H1 (cell line): Measurements from ENCODE around the gene CRTAC1. TPM values are rescaled to one million over a fixed set of nuclear protein-coding genes. Genes with fewer than 3 reads are reported as not detected.

Experiments used
- CTCF ChIA-PET: fragments of 300-600 bp; sonication (Branson Sonifier 250); formaldehyde crosslinking; loops from one replicate; lab custom pipeline; 2021; ENCODE audit not compliant: partially characterized antibody; lab: Charles Lee
- POLR2A ChIA-PET: fragments of 300-600 bp; sonication (Branson Sonifier 250); formaldehyde crosslinking; loops from one replicate; lab custom pipeline; 2021; ENCODE audit warnings: inconsistent platforms; ENCODE audit not compliant: partially characterized antibody; lab: Charles Lee
- DNase-seq, 2 experiments: peaks; one replicate each; pipeline versions ENCODE4 v3.0.0 to v3.0.0-alpha.2; 2010 to 2022; ENCODE audit warnings: low spot score in 2 of 2, low read depth in 1 of 2, mixed read lengths in 1 of 2
- FAIRE-seq: peaks from 2 replicates; lab custom pipeline; 2011; peaks lifted over from hg19 to GRCh38; lab: Jason Lieb, UNC
- H2AFZ ChIP-seq: 2 replicates; pipeline ENCODE4 v1.8.1; 2012; ENCODE audit warnings: low read length, inconsistent platforms
- H2AK5ac ChIP-seq: 2 replicates; pipeline ENCODE4 v1.6.1; 2013; ENCODE audit warnings: low read depth, low read length
- H2BK120ac ChIP-seq: replicated peaks from 2 replicates; pipeline ENCODE3; 2013; ENCODE audit warnings: low read depth, low read length, inconsistent platforms
- H2BK12ac ChIP-seq: 2 replicates; pipeline ENCODE4 v1.6.1; 2013; ENCODE audit warnings: low read depth, low read length
- H2BK15ac ChIP-seq: 2 replicates; pipeline ENCODE4 v1.6.1; 2013; ENCODE audit warnings: low read length
- H2BK20ac ChIP-seq: 2 replicates; pipeline ENCODE4 v1.6.1; 2013; ENCODE audit warnings: low read length
- H2BK5ac ChIP-seq: 2 replicates; pipeline ENCODE4 v1.6.1; 2013; ENCODE audit warnings: low read depth, low read length
- H3K14ac ChIP-seq: 2 replicates; pipeline ENCODE4 v1.6.1; 2013; ENCODE audit warnings: inconsistent platforms; ENCODE audit not compliant: insufficient read length
- H3K18ac ChIP-seq: 2 replicates; pipeline ENCODE4 v1.6.1; 2013; ENCODE audit warnings: low read length; ENCODE audit errors: extremely low read depth
- H3K23ac ChIP-seq: 2 replicates; pipeline ENCODE4 v1.6.1; 2013; ENCODE audit warnings: inconsistent platforms; ENCODE audit not compliant: insufficient read length
- H3K23me2 ChIP-seq: 2 replicates; pipeline ENCODE4 v1.6.1; 2013; ENCODE audit warnings: low read depth, low read length
- H3K27ac ChIP-seq: 2 replicates; pipeline ENCODE4 v1.6.1; 2011; ENCODE audit warnings: low read depth, low read length, inconsistent platforms
- H3K27me3 ChIP-seq, 4 experiments: replicated peaks in 1 of 4; 1 replicate in 1 of 4; 2 replicates in 3 of 4; pipeline versions ENCODE4 v1.6.1 to v1.8.1; 2011 to 2013; ENCODE audit warnings: low read length in 3 of 4, mild to moderate bottlenecking in 3 of 4, inconsistent platforms in 2 of 4, mixed read lengths in 2 of 4, moderate library complexity in 1 of 4; ENCODE audit not compliant: control insufficient read depth in 3 of 4, insufficient read depth in 3 of 4; ENCODE audit errors: extremely low read depth in 1 of 4
- H3K36me3 ChIP-seq, 4 experiments: 2 replicates each; pipeline versions ENCODE4 v1.6.1 to v1.8.1; 2011 to 2013; ENCODE audit warnings: mild to moderate bottlenecking in 4 of 4, low read length in 3 of 4, moderate library complexity in 2 of 4, control low read depth in 1 of 4, inconsistent platforms in 1 of 4; ENCODE audit not compliant: insufficient read depth in 4 of 4, control insufficient read depth in 2 of 4
- H3K4ac ChIP-seq: replicated peaks from 2 replicates; pipeline ENCODE3; 2013; ENCODE audit warnings: low read length, low read depth, mixed read lengths, inconsistent platforms; ENCODE audit not compliant: insufficient read length
- H3K4me1 ChIP-seq, 4 experiments: replicated peaks in 1 of 4; 1 replicate in 1 of 4; 2 replicates in 3 of 4; pipeline versions ENCODE4 v1.6.1 to v1.8.1; 2011 to 2013; ENCODE audit warnings: low read length in 3 of 4, inconsistent platforms in 2 of 4, mixed read lengths in 1 of 4; ENCODE audit not compliant: insufficient read depth in 4 of 4, control insufficient read depth in 3 of 4
- H3K4me2 ChIP-seq, 2 experiments: 2 replicates each; pipeline versions ENCODE4 v1.6.1 to v1.8.1; 2011 to 2013; ENCODE audit warnings: low read depth in 2 of 2, low read length in 2 of 2, control low read depth in 1 of 2, inconsistent platforms in 1 of 2, mild to moderate bottlenecking in 1 of 2; ENCODE audit not compliant: insufficient read depth in 1 of 2
- H3K4me3 ChIP-seq, 4 experiments: fragments of 200-600, 300-600 bp in 1 of 4; sonication (generic), shearing (Covaris generic), sonication (Bioruptor Twin) in 1 of 4; 2 replicates each; pipeline versions ENCODE4 v1.5.1 to v1.8.1; 2011 to 2016; ENCODE audit warnings: low read length in 4 of 4, low read depth in 3 of 4, control low read depth in 2 of 4, inconsistent platforms in 2 of 4, mild to moderate bottlenecking in 2 of 4, mixed read lengths in 1 of 4, moderate library complexity in 1 of 4; ENCODE audit not compliant: insufficient read depth in 2 of 4; ENCODE audit errors: extremely low read depth in 1 of 4
- H3K56ac ChIP-seq: replicated peaks from 2 replicates; pipeline ENCODE3; 2013; ENCODE audit warnings: low read depth, mild to moderate bottlenecking, mixed read lengths, low read length, inconsistent platforms; ENCODE audit not compliant: insufficient read length
- H3K79me1 ChIP-seq: 2 replicates; pipeline ENCODE4 v1.6.1; 2013; ENCODE audit warnings: low read depth, low read length, control low read depth
- H3K79me2 ChIP-seq, 2 experiments: 2 replicates each; pipeline versions ENCODE4 v1.6.1 to v1.8.1; 2012 to 2013; ENCODE audit warnings: low read length in 2 of 2, mild to moderate bottlenecking in 2 of 2, inconsistent platforms in 1 of 2; ENCODE audit not compliant: insufficient read depth in 2 of 2, control insufficient read depth in 1 of 2
- H3K9ac ChIP-seq, 4 experiments: replicated peaks in 1 of 4; 1 replicate in 1 of 4; 2 replicates in 3 of 4; pipeline versions ENCODE4 v1.6.1 to v1.8.1; 2011 to 2013; ENCODE audit warnings: low read depth in 3 of 4, low read length in 3 of 4, control low read depth in 2 of 4, mild to moderate bottlenecking in 2 of 4, moderate library complexity in 2 of 4, inconsistent platforms in 1 of 4; ENCODE audit errors: extremely low read depth in 1 of 4
- H3K9me3 ChIP-seq, 2 experiments: 2 replicates each; pipeline versions ENCODE4 v1.6.1 to v1.8.1; 2012 to 2013; ENCODE audit warnings: mild to moderate bottlenecking in 2 of 2, moderate library complexity in 2 of 2, control low read depth in 1 of 2, inconsistent platforms in 1 of 2, low read depth in 1 of 2, low read length in 1 of 2, mixed read lengths in 1 of 2; ENCODE audit not compliant: insufficient read depth in 2 of 2
- H4K20me1 ChIP-seq, 2 experiments: replicated peaks in 1 of 2; 2 replicates each; pipeline versions ENCODE3 to v1.8.1; 2011 to 2013; ENCODE audit warnings: inconsistent platforms in 2 of 2, low read length in 2 of 2, mild to moderate bottlenecking in 1 of 2; ENCODE audit not compliant: insufficient read depth in 2 of 2, control insufficient read depth in 1 of 2
- H4K5ac ChIP-seq: 2 replicates; pipeline ENCODE4 v1.6.1; 2013; ENCODE audit warnings: low read length, low read depth, mixed read lengths, inconsistent platforms; ENCODE audit not compliant: insufficient read length
- H4K8ac ChIP-seq: 2 replicates; pipeline ENCODE4 v1.8.0; 2013; ENCODE audit warnings: mild to moderate bottlenecking, moderate library complexity, low read length, inconsistent platforms; ENCODE audit not compliant: insufficient read depth; ENCODE audit errors: extremely low read depth
- H4K91ac ChIP-seq: replicated peaks from 2 replicates; pipeline ENCODE3; 2013; ENCODE audit warnings: low read length, mixed read lengths, inconsistent platforms; ENCODE audit not compliant: insufficient read length
- ASH2L ChIP-seq: fragments of 200-600, 300-600 bp; sonication (generic); IDR thresholded peaks from one replicate; pipeline ENCODE4 v1.7.1; 2017; ENCODE audit warnings: low read length
- CBX8 ChIP-seq: fragments of 300-800, 300-1000 bp; sonication (generic); IDR thresholded peaks from 2 replicates; pipeline ENCODE4 v1.7.1; 2016; ENCODE audit warnings: low read depth, low read length, borderline replicate concordance
- CREB1 ChIP-seq: IDR thresholded peaks from 2 replicates; pipeline ENCODE4 v1.6.1; 2012; ENCODE audit warnings: inconsistent platforms
- EGR1 ChIP-seq: IDR thresholded peaks from 2 replicates; pipeline ENCODE4 v1.6.1; 2011; ENCODE audit warnings: low read depth, low read length, borderline replicate concordance
- HDAC2 ChIP-seq, 2 experiments: fragments of 300-600 bp in 1 of 2; sonication (generic) in 1 of 2; IDR thresholded peaks; 2 replicates each; pipeline ENCODE4 v1.6.1; 2011 to 2012; ENCODE audit warnings: low read depth in 2 of 2, low read length in 2 of 2, mild to moderate bottlenecking in 2 of 2, moderate library complexity in 2 of 2, borderline replicate concordance in 1 of 2, inconsistent platforms in 1 of 2
- PHF8 ChIP-seq: fragments of 200-600 bp; sonication (generic); conservative IDR thresholded peaks from 2 replicates; pipeline ENCODE4 v1.7.1; 2012; ENCODE audit warnings: low read depth, mild to moderate bottlenecking, inconsistent platforms, low read length, moderate library complexity
- POU5F1 ChIP-seq: IDR thresholded peaks from 2 replicates; pipeline ENCODE4 v1.6.1; 2011; ENCODE audit warnings: low read depth, mild to moderate bottlenecking, low read length, moderate library complexity
- SAP30 ChIP-seq: fragments of 300-600 bp; sonication (generic); IDR thresholded peaks from 2 replicates; pipeline ENCODE4 v1.7.1; 2012; ENCODE audit warnings: low read length, moderate library complexity, mild to moderate bottlenecking, inconsistent platforms; ENCODE audit not compliant: insufficient read depth, insufficient replicate concordance
- SIN3A ChIP-seq, 2 experiments: IDR thresholded peaks in 1 of 2; conservative IDR thresholded peaks in 1 of 2; 2 replicates each; pipeline ENCODE4 v1.6.1; 2011 to 2012; ENCODE audit warnings: low read length in 2 of 2, improper control_type of control experiment in 1 of 2, low read depth in 1 of 2, mild to moderate bottlenecking in 1 of 2
- SIX5 ChIP-seq: IDR thresholded peaks from 2 replicates; pipeline ENCODE4 v1.6.1; 2011; ENCODE audit warnings: mild to moderate bottlenecking, low read depth, low read length
- SRF ChIP-seq: IDR thresholded peaks from 2 replicates; pipeline ENCODE4 v1.6.1; 2011; ENCODE audit warnings: mild to moderate bottlenecking, low read depth, low read length, moderate library complexity
- WGBS, 2 experiments: shearing (Covaris generic) in 1 of 2; methylation state at CpG; one replicate each; pipeline versions ENCODE4 v1.1.6 to v1.1.7; 2013 to 2015; ENCODE audit warnings: low lambda C conversion rate in 2 of 2, mixed read lengths in 2 of 2, inconsistent platforms in 1 of 2, low coverage in 1 of 2, missing lambda C conversion rate in 1 of 2; ENCODE audit not compliant: insufficient replicate concordance in 2 of 2, insufficient coverage in 1 of 2, insufficient read length in 1 of 2; ENCODE audit errors: extremely low coverage in 1 of 2, missing lambda C conversion rate in 1 of 2; 5-methylcytosine and 5-hydroxymethylcytosine counted together
- polyA plus RNA-seq, 7 experiments: library from polyadenylated mRNA; depleted of rRNA in 3 of 7; stranded (reverse) in 5 of 7; unstranded in 2 of 7; fragments of >200 nt in 5 of 7; fragments of 200-250 nt in 2 of 7; gene quantifications; 1 replicate in 5 of 7; 2 replicates in 1 of 7; 4 replicates in 1 of 7; pipeline versions ENCODE4 v1.2.1 to v1.2.3, GENCODE V29; 2011 to 2013; ENCODE audit warnings: missing spikeins in 2 of 7, mixed read lengths in 2 of 7
- total RNA-seq: library from RNA; stranded (reverse); fragmentation: NEBNext Ultra II Directional; extraction: Animal tissue kit (Norgen Biotek cat#: 25700); gene quantifications from 2 replicates; pipeline ENCODE4 v1.2.1, GENCODE V29; 2021
- TF ChIP-seq, protein P1 (sequence below): IDR thresholded peaks from 2 replicates; pipeline ENCODE4 v1.6.1; 2011; ENCODE audit warnings: low read depth, mild to moderate bottlenecking, low read length; ENCODE audit not compliant: insufficient read depth

CRTAC1 gene
- total and polyA plus RNA-seq, 2 of the 8 experiments (the other 6 are each of a cell fraction or from before 2014, with no cell fraction given), result 0.91 to 1.2 TPM

DNA sequence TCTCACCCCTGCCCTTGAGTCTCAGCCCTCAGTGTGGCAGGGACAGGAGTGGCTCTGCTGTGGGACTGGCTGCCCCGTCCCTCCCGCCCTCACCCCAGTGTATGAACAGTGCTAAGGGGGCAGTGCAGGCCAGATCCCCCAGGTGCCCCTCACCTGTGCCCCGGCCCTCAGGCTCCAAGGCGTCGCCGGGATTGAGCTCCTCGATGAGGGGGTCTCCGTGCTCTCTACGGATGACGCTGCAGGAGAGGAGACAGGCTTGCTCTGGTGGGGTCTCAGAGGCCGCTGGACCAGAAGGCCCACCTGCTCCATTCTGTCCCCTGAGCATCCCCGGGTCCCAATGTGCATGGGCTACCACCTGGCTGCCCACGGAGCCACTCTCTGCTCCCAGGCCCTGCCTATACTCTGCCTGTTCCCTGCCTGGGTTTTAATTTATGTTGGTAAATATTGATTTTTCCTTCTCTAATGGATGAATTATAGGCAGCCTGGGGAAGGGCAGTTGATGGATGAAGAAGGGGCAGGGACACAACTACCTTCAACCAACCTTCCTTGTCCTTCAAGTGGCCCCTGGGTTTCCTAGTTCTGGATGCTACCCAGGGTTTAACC, 133.6 kb downstream of the CRTAC1 start:
- no peaks in the 10 kb centered on the region for H3K79me2 ChIP-seq
- POLR2A ChIA-PET, result interaction anchor here (1.1 kb wide), 1 partner anchor 11 kb away, joined by 3 read pairs; no protein-coding TSS in a partner anchor
- 90% methylated on average over 13 of the region's 13 CpGs; no CpG with 5 or more reads in 1 of the 2 experiments for WGBS, 2 experiments
- no peak for TF ChIP-seq SAP30
- TF ChIP-seq CREB1, result no peak
- no peak for TF ChIP-seq EGR1
- no peak for TF ChIP-seq SIN3A (conservative IDR thresholded peaks at IDR 0.05 in 1 of 2, IDR thresholded peaks at IDR 0.05 in 1 of 2; ENCODE audit: low read depth in 1 of 2, low read length in 2 of 2)
- TF ChIP-seq CBX8, result no peak
- TF ChIP-seq, protein P1, sequence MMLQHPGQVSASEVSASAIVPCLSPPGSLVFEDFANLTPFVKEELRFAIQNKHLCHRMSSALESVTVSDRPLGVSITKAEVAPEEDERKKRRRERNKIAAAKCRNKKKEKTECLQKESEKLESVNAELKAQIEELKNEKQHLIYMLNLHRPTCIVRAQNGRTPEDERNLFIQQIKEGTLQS, result no peak
- TF ChIP-seq SIX5, result no peak
- no peak for TF ChIP-seq POU5F1
- TF ChIP-seq PHF8, result no peak
- TF ChIP-seq HDAC2 (IDR thresholded peaks at IDR 0.05; ENCODE audit: borderline replicate concordance in 1 of 2, low read depth in 2 of 2, low read length in 2 of 2), result no peak
- no peak for TF ChIP-seq ASH2L
- TF ChIP-seq SRF, result no peak

More for the DNA sequence above, 133.6 kb downstream of the CRTAC1 start:
- Histone ChIP-seq H3K9ac (no peak overlapping the region), H3K27ac (no peak overlapping the region), H3K4me3 (no peak overlapping the region), H3K14ac (no peak overlapping the region), H3K4ac (no peak overlapping the region), H4K91ac (no peak overlapping the region), H3K79me1 (no peaks in the 10 kb centered on the region), H4K5ac (no peak overlapping the region), H3K4me1 (no peaks in the 10 kb centered on the region), H2AK5ac (no peak overlapping the region), H3K4me2 (no peak overlapping the region), H2BK15ac (no peak overlapping the region), H3K9me3 (no peaks in the 10 kb centered on the region), H2AFZ (no peak overlapping the region), H4K20me1 (no peaks in the 10 kb centered on the region), H3K56ac (no peak overlapping the region), H2BK20ac (no peak overlapping the region), H2BK12ac (no peak overlapping the region), H3K23me2 (no peaks in the 10 kb centered on the region), H3K18ac (no peak overlapping the region), H3K23ac (no peak overlapping the region), H3K36me3 (no peaks in the 10 kb centered on the region), H3K27me3 (no peaks in the 10 kb centered on the region), H2BK120ac (no peak overlapping the region), H4K8ac (no peak overlapping the region), H2BK5ac (no peak overlapping the region)
- DNase-seq (no peak), FAIRE-seq (no peak)
- CTCF ChIA-PET, result interaction anchor here (0.6 to 2.9 kb wide), 5 partner anchors 8 to 311 kb away, joined by 3 to 12 read pairs (median 5); no protein-coding TSS in a partner anchor
